GM19397 (cell line): Measurements from ENCODE around the gene GAN.
A peak's percentile ranks its signal among the peaks of the same experiment; 100 is the strongest.
"Not testable (repeated sequence)": the region's sequence is repeated elsewhere in the genome, so short reads cannot be mapped to it uniquely, and the experiment has no call there.

Experiments used
- ATAC-seq: cut with Tn5 transposase; IDR thresholded peaks from one replicate; pipeline ENCODE4 v1.9.1; 2021; ENCODE audit warnings: mild to moderate bottlenecking, moderate library complexity; ENCODE audit not compliant: unreplicated experiment

Gene GAN

GRCh38 chr16:81397058-81397878 is 82.5 kb downstream of the GAN start:
- no peak for ATAC-seq

DNA sequence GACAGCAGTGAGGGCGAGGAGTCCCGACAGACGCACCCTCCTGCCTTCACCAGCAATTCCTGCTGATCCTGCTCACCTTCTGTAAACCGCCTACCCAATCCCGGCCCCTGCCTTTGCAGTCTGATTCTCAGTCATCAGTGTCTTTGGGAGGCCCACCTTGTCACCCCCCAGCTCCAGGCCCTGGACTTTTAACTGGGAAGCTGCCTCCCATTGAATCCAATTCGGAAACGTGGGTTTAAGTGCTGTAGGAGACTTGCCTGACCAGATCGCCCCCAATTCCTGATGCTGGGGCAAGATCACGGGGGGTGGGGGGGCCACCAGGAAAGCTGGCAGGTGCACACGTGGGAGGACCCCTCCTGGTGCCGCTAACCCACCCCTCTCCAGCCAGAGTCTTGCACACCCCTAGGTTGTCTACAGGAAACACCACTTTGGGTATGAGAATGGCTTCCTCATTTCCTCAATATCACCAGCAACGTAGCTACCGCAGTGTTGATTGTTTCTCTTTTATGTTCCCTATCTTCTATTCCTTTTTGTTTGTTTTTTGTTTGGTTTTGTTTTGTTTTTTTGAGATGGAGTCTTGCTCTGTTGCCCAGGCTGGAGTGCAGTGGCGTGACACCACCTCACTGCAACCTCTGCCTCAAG is 83.2 kb downstream of the GAN start:
- ATAC-seq: no peak

- ATAC-seq: no peak
Observed at GRCh38 chr16:81399909-81400308, 85.1 kb downstream of the GAN start.

- ATAC-seq: no peak
Observed at GRCh38 chr16:81401035-81401950, 86.5 kb downstream of the GAN start.

DNA sequence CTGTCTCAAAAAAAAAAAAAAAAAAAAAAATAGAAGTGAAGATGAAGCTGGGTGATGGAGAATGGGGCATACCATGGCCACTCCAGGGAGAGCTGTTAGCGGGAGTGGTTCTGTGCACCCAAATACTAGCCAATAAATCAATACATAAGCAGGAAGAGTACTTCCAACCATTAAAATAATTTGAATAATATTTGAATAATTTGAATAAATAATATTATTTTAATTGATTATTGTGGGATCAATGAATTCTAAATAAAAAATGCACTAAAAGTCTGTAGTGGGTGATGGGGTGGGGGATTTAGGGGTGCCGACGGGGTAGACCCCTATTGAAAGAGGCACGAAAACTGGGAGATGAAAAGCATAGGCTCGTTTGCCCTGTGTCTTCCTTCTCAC is 88.4 kb downstream of the GAN start:
- ATAC-seq: no peak

DNA sequence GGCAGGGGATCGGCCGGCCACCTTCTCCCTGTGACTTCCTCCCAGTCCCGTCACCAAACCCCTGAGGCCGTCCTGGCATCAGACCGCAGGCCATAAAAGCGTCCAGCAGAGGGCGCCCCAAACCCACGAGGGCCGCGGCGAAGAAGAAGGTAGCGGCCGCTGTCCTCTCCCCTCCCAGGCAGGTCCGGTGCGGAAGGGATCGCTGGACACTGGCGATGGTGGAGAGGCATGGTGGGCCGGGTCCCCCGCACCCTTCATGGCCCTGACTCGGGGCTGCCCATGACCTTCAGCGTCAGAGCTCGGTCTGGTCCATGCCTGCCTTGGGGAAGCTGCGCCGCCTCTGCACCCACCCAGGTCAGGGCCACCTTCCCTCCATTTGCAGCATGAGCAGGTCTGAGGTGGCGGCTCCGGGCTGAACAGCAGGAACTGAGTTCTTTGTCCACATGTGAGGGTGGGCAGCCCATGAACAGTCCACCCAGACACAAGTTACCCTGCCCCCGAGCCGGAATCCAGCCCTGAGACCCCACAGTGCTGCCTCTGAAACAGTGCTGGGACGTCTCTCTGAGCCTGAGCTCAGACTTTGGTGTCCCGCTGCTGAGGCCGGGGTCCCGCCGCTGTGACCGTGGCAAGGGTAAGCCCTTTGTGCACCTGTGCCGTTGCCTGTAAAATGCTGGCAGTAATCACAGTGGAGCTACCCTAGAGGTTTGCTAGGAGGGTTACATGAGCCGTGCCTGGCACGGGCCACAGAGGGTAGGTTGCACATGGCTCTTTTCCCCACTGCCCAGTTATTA is 89.0 kb downstream of the GAN start:
- peak; percentile 76 for ATAC-seq

GRCh38 chr16:81405002-81405401 is 90.2 kb downstream of the GAN start:
- not testable (repeated sequence) for ATAC-seq

DNA sequence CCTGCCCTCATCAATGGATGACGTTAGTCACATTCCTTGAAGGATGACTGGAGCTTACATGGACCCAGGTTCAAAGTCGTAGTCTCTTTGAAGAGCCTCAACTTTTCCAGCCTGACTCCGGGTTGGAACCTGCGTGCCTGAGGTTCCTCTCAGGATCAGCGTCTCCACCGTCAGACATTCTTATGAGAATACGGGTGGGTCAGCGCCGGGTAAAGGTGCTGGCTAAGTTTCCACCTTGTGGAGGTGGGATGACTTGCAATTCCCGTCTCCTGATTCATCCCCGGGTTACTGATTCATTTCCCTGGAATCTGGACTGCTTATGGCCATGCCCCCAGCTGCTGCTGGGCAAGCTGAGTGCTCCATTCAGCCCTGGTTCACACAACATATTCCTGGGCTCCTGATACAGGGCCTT is 90.9 kb downstream of the GAN start:
- ATAC-seq: no peak

GRCh38 chr16:81408409-81408950 is 93.7 kb downstream of the GAN start:
- ATAC-seq: no peak

DNA sequence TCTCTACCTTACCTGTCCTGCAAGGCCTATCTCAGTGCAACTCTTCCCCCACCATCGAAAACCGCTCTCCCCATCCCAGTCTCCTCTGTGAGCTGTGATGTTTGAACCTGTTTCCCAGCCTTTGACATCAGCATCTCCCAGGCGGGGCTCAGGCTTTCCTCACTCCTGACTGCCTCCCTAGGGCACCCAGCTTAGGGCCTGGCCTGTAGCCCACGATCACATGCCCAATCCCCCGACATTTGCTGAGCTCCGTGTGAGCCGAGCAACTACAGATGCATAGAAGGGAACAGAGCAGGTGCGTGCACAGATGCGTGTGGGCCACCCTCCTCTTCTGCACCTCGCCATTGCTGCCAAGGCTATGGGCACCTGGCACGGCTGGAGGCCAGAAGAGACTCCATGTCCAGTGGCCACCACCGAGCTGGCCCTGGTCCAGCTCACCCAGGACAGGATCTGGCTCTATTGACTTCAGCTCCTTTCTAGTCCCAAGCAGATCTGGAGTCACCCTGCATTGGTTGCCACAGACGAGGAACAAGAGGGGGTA is 94.3 kb downstream of the GAN start:
- ATAC-seq: no peak

GRCh38 chr16:81410643-81411293 is 96.0 kb downstream of the GAN start:
- no peak for ATAC-seq

GRCh38 chr16:81413245-81413990 is 98.7 kb downstream of the GAN start:
- ATAC-seq: no peak

DNA sequence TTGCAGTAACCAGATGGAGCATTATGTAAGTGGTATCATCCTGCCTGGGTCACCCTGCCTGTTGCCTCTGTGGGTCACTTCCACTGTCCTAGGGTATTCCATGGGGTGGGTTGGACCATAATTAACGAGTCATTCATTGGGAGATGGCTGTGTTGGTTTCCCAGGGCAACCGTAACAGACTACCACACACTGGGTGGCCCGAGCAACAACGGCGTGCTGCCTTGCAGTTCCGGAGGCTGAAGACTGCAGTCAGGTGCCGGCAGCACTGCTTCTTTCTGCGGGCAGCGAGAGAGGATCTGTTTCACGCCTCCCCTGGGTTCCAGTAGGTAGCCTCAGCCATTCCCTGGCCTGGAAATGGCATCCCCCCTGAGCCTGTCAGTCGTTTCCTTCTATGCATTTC is 101.0 kb downstream of the GAN start:
- ATAC-seq: no peak

- ATAC-seq: no peak
Observed at GRCh38 chr16:81416749-81417148, 102.0 kb downstream of the GAN start.

DNA sequence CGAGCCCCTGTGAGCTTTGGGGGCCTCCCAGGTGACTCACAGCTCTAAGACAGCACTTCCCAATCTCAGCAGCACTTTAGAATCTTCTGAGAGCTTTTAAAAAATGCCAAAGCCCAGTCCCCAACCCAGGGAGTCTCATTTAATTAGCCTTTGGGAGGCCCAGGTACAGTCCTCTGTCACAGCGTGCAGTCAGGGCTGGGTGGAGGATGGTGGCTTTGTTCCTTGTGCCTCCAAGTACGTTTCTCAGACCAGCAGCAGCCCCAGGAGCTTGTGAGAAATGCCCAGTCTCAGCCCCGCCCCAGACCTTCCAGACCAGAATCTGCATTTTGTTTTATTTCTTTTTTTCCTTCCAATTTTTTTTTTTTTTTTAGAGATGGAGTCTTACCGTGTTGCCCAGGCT is 102.4 kb downstream of the GAN start:
- no peak for ATAC-seq

DNA sequence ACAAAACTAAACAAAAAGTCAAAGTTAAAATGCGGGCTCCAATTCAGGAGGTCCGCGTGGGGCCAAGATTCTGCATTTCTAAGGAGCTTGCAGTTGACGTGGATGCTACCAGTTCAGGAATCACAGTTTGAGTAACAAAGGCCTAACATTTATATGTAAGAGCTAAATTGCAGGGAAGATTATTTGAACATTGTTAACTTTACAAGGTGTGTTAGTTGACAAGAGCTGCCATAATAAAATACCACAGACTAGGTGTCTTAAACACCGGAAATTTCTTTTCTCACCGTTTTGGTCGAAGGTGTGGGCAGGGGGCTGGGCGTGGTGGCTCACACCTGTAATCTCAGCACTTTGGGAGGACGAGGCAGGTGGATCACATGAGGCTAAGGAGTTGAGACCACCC is 105.0 kb downstream of the GAN start:
- no peak for ATAC-seq

DNA sequence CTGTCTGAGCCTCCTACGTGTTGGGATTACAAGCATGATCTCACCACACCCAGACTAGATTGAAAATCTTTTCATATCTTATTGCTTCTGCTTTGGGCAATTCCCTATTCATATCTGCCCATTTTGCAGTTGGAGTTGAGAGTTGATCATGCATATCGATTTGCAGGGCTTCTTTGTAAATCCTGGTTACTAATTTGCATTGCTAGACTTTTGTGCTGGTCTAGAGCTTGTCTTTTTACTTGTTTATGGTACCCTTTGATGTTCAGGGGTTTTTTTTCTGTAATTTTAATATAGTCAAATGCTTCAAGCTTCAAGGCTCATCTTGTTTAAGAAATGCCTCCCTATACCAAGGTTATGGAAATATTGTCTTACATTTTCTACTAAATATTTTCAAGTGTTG is 106.4 kb downstream of the GAN start:
- no peak for ATAC-seq

DNA sequence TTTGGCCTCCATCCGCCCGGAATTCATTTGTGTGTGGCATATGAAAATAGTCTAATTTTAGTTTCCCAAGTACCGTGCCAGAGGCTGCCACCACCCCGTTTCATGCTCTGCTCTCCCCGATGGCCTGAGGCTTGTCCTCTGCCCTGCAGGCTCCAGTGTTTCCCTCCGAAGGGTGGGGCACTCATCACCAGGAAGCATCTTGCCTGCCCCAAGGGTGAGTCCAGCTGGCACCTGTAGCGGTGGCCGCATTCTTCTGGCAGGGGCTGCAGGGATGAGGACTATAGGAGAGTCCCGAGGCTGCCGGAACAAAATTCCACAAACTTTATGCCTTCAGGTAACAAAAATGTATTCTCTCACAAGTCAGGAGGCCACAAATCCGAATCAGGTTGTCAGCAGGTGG is 106.8 kb downstream of the GAN start:
- ATAC-seq: no peak

DNA sequence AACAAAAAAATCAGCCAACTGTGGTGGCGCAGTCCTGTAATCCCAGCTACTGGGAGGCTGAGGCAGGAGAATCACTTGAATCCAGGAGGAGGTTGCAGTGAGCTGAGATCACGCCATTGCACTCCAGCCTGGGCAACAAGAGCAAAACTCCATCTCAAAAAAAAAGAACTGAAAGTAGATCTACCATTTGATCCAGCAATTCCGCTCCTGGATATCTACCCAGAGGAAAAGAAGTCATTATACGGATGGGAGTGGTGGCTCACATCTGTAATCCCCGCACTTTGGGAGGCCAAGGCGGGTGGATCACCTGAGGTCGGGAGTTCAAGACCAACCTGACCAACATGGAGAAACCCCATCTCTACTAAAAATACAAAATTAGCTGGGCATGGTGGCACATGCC is 107.4 kb downstream of the GAN start:
- not testable (repeated sequence) for ATAC-seq
